Measurements from ENCODE around the gene TAAR8. TPM values are rescaled to one million over a fixed set of nuclear protein-coding genes. Genes with fewer than 3 reads are reported as not detected.
"Not testable (repeated sequence)": the region's sequence is repeated elsewhere in the genome, so short reads cannot be mapped to it uniquely, and the experiment has no call there.

TAAR8 gene
- total RNA-seq, 6 experiments from 2014 or later = not detected

DNA sequence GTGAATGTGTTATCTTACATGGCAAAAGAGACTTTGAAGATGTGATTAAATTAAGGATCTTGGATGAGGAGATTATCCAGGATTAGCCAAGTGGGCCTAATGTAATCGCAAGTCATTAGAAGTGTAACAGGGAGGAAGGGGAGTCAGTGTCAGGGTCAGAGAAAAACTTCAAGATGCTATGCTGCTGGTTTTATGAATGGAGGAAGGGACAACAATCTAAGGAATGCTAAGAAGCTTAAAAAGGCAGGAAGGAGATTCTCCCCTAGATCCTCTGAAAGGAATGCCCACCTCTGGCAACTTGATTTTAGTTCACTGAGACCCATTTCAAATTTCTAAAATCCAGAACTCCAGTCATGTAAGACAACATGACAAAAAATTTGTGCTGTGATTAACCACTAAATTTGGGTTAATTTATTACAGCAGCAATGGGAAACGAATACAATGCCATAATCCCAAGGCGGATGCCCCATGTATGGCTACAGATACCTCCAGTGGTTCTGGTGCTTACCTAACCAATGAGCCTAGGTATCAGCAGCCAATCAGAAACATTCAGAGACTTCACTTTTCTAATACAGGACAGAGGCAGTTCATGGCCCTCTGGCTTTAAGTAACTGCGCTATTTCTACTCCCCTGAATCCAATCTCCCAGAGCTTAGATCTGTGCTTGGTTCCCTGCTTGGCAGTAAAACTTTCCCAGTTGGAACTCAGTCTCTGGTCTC lies 3.6 kb upstream of the TAAR8 start:
- no peak for DNase-seq
- intact Hi-C loops (cut with DNase I) = no loop called here
- TF ChIP-seq, protein P1, sequence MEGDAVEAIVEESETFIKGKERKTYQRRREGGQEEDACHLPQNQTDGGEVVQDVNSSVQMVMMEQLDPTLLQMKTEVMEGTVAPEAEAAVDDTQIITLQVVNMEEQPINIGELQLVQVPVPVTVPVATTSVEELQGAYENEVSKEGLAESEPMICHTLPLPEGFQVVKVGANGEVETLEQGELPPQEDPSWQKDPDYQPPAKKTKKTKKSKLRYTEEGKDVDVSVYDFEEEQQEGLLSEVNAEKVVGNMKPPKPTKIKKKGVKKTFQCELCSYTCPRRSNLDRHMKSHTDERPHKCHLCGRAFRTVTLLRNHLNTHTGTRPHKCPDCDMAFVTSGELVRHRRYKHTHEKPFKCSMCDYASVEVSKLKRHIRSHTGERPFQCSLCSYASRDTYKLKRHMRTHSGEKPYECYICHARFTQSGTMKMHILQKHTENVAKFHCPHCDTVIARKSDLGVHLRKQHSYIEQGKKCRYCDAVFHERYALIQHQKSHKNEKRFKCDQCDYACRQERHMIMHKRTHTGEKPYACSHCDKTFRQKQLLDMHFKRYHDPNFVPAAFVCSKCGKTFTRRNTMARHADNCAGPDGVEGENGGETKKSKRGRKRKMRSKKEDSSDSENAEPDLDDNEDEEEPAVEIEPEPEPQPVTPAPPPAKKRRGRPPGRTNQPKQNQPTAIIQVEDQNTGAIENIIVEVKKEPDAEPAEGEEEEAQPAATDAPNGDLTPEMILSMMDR (IDR thresholded peaks at IDR 0.05) = no peak
- TF ChIP-seq POLR2A (IDR thresholded peaks at IDR 0.05) = no peak
- Histone ChIP-seq H3K4me1 (no peaks in the 10 kb centered on the region), H3K27ac (no peak overlapping the region), H3K36me3 (no peaks in the 10 kb centered on the region), H3K27me3 (no peaks in the 10 kb centered on the region), H3K9me3 (no peaks in the 10 kb centered on the region), H3K4me3 (no peak overlapping the region)
- 78% methylated on average over 2 of the region's 4 CpGs for WGBS (ENCODE audit: insufficient coverage, low coverage, low lambda C conversion rate, missing lambda C conversion rate)
- ATAC-seq = no peak

GRCh38 chr6:132551214-132551613 lies 1.3 kb upstream of the TAAR8 start:
- Histone ChIP-seq H3K36me3 (no peaks in the 10 kb centered on the region), H3K9me3 (no peaks in the 10 kb centered on the region), H3K27me3 (no peaks in the 10 kb centered on the region), H3K4me1 (no peaks in the 10 kb centered on the region), H3K4me3 (no peak overlapping the region), H3K27ac (no peak overlapping the region)
- intact Hi-C loops (cut with DNase I) = no loop called here
- TF ChIP-seq POLR2A (IDR thresholded peaks at IDR 0.05) = no peak
- TF ChIP-seq, protein P1 (IDR thresholded peaks at IDR 0.05) = no peak
- ATAC-seq (no peak), DNase-seq (no peak)
- WGBS (ENCODE audit: insufficient coverage, low coverage, low lambda C conversion rate, missing lambda C conversion rate) = 82% methylated on average over 3 of the region's 4 CpGs

DNA sequence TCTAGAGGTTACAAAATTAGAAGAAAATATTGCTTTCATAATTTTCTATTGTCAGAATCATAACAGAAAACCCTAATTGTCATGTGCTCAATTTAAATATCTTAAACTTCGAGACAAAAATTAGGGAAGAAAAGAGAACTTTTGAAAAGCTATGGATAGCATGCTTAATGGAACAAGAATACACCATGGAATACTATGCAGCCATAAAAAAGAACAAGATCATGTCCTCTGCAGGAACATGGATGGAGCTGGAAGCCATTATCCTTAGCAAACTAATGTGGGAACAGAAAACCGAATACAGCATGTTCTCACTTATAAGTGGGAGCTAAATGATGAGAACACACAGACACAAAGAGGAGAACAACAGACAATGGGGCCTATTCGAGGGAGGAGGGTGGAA lies 7.6 kb downstream of the TAAR8 start:
- H3K27ac ChIP-seq; H3K36me3 ChIP-seq; ATAC-seq; H3K4me1 ChIP-seq; DNase-seq; H3K27me3 ChIP-seq; H3K9me3 ChIP-seq; intact Hi-C loops (cut with DNase I); H3K4me3 ChIP-seq: not testable (repeated sequence)
- 45% methylated on average over 3 of the region's 3 CpGs for WGBS (ENCODE audit: insufficient coverage, low coverage, low lambda C conversion rate, missing lambda C conversion rate)

GRCh38 chr6:132566404-132566803 lies 13.9 kb downstream of the TAAR8 start:
- WGBS (ENCODE audit: insufficient coverage, low coverage, low lambda C conversion rate, missing lambda C conversion rate) = 66% methylated on average over 6 of the region's 6 CpGs
- ATAC-seq (no peak), DNase-seq (no peak)
- H3K9me3 ChIP-seq = no peaks in the 10 kb centered on the region
- no peak for TF ChIP-seq POLR2A (IDR thresholded peaks at IDR 0.05)
- intact Hi-C loops (cut with DNase I) = no loop called here
- no peaks in the 10 kb centered on the region for H3K36me3 ChIP-seq
- no peak overlapping the region for H3K4me3 ChIP-seq
- no peaks in the 10 kb centered on the region for H3K4me1 ChIP-seq
- H3K27me3 ChIP-seq = no peaks in the 10 kb centered on the region
- H3K27ac ChIP-seq = no peak overlapping the region

DNA sequence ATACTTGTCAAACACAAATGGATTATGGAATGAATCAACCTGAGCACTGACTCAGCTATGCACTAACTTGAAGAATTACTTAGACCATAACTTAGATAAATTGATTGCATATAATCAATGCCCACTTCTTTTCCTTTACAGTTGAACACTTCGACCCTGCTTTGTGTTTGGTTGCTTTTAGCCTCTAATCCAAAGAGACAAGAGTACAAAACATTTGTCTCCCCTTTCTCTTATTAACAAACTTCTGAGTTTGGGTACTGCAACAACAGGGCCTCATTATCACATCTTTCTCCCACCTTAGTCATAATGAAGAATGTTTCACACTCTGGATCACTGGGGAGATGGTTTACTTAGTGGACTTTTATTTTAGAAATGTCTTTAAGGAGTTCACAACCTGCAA lies 15.1 kb downstream of the TAAR8 start:
- TF ChIP-seq, protein P1 (IDR thresholded peaks at IDR 0.05) = no peak
- no peak for TF ChIP-seq POLR2A (IDR thresholded peaks at IDR 0.05)
- DNase-seq (no peak), ATAC-seq (no peak)
- H3K27ac ChIP-seq = no peak overlapping the region
- H3K27me3 ChIP-seq = no peaks in the 10 kb centered on the region
- H3K36me3 ChIP-seq = no peaks in the 10 kb centered on the region
- H3K4me1 ChIP-seq = no peaks in the 10 kb centered on the region
- no peaks in the 10 kb centered on the region for H3K9me3 ChIP-seq
- intact Hi-C loops (cut with DNase I) = no loop called here
- 80% methylated on average over 1 of the region's 1 CpG for WGBS (ENCODE audit: insufficient coverage, low coverage, low lambda C conversion rate, missing lambda C conversion rate)
- no peak overlapping the region for H3K4me3 ChIP-seq

All from right lobe of liver (tissue), 6 donors.